Smooth muscle cell (in vitro differentiated cells): Measurements from ENCODE around the gene B4GALT6. TPM values are rescaled to one million over a fixed set of nuclear protein-coding genes. Genes with fewer than 3 reads are reported as not detected.

Experiments
- DNase-seq: peaks from one replicate; lab custom pipeline; 2025; ENCODE audit not compliant: unreplicated experiment; lab: John Stamatoyannopoulos, UW
- H2AFZ ChIP-seq: fragments of 200-600 bp; sonication (generic); 2 replicates; pipeline ENCODE4 v1.6.0; 2016; ENCODE audit warnings: antibody characterized with exemption, low read depth, mild to moderate bottlenecking
- H3F3A ChIP-seq: fragments of 200-600 bp; sonication (generic); 2 replicates; pipeline ENCODE4 v1.6.0; 2017; ENCODE audit warnings: antibody characterized with exemption, low read depth
- H3K27ac ChIP-seq: fragments of 200-600 bp; sonication (generic); 2 replicates; pipeline ENCODE4 v1.5.1; 2016; ENCODE audit warnings: low read depth, mild to moderate bottlenecking
- H3K27me3 ChIP-seq: fragments of 200-600 bp; sonication (generic); 2 replicates; pipeline ENCODE4 v1.6.1; 2016; ENCODE audit warnings: low read depth, mild to moderate bottlenecking
- H3K36me3 ChIP-seq: fragments of 200-600 bp; sonication (generic); 2 replicates; pipeline ENCODE4 v1.5.1; 2016; ENCODE audit warnings: low read depth
- H3K4me1 ChIP-seq: fragments of 200-600 bp; sonication (generic); 2 replicates; pipeline ENCODE4 v1.5.1; 2016; ENCODE audit warnings: low read depth
- H3K4me2 ChIP-seq: fragments of 200-600 bp; sonication (generic); 2 replicates; pipeline ENCODE4 v1.6.0; 2016; ENCODE audit warnings: mild to moderate bottlenecking
- H3K4me3 ChIP-seq: fragments of 200-600 bp; sonication (generic); 2 replicates; pipeline ENCODE4 v1.5.1; 2016; ENCODE audit warnings: mild to moderate bottlenecking
- H3K79me2 ChIP-seq: fragments of 200-600 bp; sonication (generic); 2 replicates; pipeline ENCODE4 v1.6.0; 2016; ENCODE audit warnings: low read depth, mild to moderate bottlenecking
- H3K9ac ChIP-seq: fragments of 200-600 bp; sonication (generic); 2 replicates; pipeline ENCODE4 v1.6.0; 2016; ENCODE audit warnings: low read depth
- H3K9me3 ChIP-seq: fragments of 200-600 bp; sonication (generic); replicated peaks from 2 replicates; pipeline ENCODE4 v1.5.1; 2016; ENCODE audit warnings: low read depth
- H4K20me1 ChIP-seq: fragments of 200-600 bp; sonication (generic); 2 replicates; pipeline ENCODE4 v1.6.0; 2016; ENCODE audit warnings: low read depth
- WGBS: methylation state at CpG from one replicate; pipeline ENCODE4 v1.1.7; 2016; ENCODE audit warnings: low lambda C conversion rate; 5-methylcytosine and 5-hydroxymethylcytosine counted together
- polyA plus RNA-seq: library from polyadenylated mRNA; unstranded; fragments of >200 nt; fragmentation: Nextera tagmentation; extraction: Ambion mirVana; gene quantifications from 2 replicates; pipeline ENCODE4 v1.2.1, GENCODE V29; 2016
- total RNA-seq: library from RNA; depleted of rRNA; stranded (reverse); fragments of >200 nt; gene quantifications from 2 replicates; pipeline ENCODE4 v1.2.3, GENCODE V29; 2014
- TF ChIP-seq, protein P1 (sequence below): fragments of 200-600 bp; sonication (generic); IDR thresholded peaks from 2 replicates; pipeline ENCODE4 v1.5.1; 2017; ENCODE audit warnings: borderline replicate concordance, mild to moderate bottlenecking, antibody characterized with exemption; ENCODE audit not compliant: insufficient read depth, poor library complexity, severe bottlenecking

The B4GALT6 gene
- total and polyA plus RNA-seq, 2 experiments from 2014 or later = 4.0 to 15.1 TPM

DNA sequence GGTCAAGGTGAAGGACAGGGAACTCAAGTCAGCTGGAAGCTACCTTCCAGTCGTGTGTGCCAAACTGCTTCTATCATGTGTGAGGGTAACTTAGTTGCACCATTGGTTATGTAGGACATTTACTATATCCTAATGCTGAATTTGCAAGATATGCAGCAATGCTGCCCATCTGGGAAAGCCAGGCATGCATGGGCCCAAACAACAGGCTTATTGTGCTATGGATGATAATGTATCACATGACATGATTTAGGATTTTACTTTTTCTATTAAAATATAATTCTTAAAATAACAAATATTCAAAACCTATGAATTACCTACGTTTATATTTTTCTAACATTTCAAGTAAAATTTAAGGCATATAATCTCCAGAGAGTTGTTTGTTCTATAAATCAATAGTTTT, 35.9 kb downstream of the B4GALT6 start:
- no peaks in the 10 kb centered on the region for H3K36me3 ChIP-seq
- peaks cover 7% of the 10 kb centered on the region for H3F3A ChIP-seq
- no peak overlapping the region for H3K4me3 ChIP-seq
- no peaks in the 10 kb centered on the region for H3K79me2 ChIP-seq
- peak overlapping the region; percentile 66 for H3K4me2 ChIP-seq
- no peak overlapping the region for H3K9ac ChIP-seq
- H4K20me1 ChIP-seq = no peaks in the 10 kb centered on the region
- H3K27ac ChIP-seq = peak overlapping the region; percentile 60
- 81% methylated on average over 2 of the region's 2 CpGs for WGBS
- H3K27me3 ChIP-seq = no peaks in the 10 kb centered on the region
- no peak for DNase-seq
- TF ChIP-seq, protein P1, sequence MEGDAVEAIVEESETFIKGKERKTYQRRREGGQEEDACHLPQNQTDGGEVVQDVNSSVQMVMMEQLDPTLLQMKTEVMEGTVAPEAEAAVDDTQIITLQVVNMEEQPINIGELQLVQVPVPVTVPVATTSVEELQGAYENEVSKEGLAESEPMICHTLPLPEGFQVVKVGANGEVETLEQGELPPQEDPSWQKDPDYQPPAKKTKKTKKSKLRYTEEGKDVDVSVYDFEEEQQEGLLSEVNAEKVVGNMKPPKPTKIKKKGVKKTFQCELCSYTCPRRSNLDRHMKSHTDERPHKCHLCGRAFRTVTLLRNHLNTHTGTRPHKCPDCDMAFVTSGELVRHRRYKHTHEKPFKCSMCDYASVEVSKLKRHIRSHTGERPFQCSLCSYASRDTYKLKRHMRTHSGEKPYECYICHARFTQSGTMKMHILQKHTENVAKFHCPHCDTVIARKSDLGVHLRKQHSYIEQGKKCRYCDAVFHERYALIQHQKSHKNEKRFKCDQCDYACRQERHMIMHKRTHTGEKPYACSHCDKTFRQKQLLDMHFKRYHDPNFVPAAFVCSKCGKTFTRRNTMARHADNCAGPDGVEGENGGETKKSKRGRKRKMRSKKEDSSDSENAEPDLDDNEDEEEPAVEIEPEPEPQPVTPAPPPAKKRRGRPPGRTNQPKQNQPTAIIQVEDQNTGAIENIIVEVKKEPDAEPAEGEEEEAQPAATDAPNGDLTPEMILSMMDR = no peak
- no peaks in the 10 kb centered on the region for H3K9me3 ChIP-seq
- peaks cover 12% of the 10 kb centered on the region for H3K4me1 ChIP-seq
- no peak overlapping the region for H2AFZ ChIP-seq

DNA sequence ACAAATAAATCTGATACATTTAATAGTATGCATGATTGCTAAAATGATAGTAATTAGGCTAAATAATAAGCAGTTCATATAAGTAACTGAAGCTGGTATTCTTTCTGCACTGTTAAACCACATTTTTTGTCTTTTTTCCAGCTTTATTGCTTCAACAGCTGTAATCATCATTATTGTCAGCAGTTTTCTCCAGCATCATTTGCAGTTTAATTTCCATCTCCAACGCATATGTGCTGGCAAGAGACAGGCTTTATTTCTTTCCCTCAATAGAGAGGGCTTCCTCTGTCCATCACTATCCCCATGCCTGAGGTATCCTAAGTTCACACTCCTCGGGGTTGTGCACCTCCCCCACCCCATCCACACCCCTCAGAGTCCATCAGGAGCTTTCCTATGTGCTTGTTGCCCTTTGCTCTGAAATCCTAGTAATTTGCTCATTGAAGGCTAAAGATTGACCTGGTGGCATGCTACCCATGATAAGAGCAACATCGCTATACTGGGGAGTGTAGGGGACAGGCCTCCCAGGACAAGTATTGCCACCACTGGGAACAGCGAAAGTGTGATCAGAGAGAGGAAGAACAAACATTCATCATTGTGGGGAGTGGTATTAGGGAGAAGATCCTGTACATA, 37.1 kb downstream of the B4GALT6 start:
- H3K9ac ChIP-seq = no peak overlapping the region
- 77% methylated on average over 4 of the region's 4 CpGs for WGBS
- no peak overlapping the region for H3K4me3 ChIP-seq
- DNase-seq = no peak
- H3F3A ChIP-seq = peaks cover 7% of the 10 kb centered on the region
- no peak overlapping the region for H2AFZ ChIP-seq
- H3K36me3 ChIP-seq = no peaks in the 10 kb centered on the region
- H3K79me2 ChIP-seq = no peaks in the 10 kb centered on the region
- H3K27ac ChIP-seq = peak overlapping the region; percentile 46
- H3K9me3 ChIP-seq = no peaks in the 10 kb centered on the region
- peak overlapping the region; percentile 50 for H3K4me2 ChIP-seq
- TF ChIP-seq, protein P1 = no peak
- H4K20me1 ChIP-seq = no peaks in the 10 kb centered on the region
- H3K27me3 ChIP-seq = no peaks in the 10 kb centered on the region
- peaks cover 12% of the 10 kb centered on the region for H3K4me1 ChIP-seq

DNA sequence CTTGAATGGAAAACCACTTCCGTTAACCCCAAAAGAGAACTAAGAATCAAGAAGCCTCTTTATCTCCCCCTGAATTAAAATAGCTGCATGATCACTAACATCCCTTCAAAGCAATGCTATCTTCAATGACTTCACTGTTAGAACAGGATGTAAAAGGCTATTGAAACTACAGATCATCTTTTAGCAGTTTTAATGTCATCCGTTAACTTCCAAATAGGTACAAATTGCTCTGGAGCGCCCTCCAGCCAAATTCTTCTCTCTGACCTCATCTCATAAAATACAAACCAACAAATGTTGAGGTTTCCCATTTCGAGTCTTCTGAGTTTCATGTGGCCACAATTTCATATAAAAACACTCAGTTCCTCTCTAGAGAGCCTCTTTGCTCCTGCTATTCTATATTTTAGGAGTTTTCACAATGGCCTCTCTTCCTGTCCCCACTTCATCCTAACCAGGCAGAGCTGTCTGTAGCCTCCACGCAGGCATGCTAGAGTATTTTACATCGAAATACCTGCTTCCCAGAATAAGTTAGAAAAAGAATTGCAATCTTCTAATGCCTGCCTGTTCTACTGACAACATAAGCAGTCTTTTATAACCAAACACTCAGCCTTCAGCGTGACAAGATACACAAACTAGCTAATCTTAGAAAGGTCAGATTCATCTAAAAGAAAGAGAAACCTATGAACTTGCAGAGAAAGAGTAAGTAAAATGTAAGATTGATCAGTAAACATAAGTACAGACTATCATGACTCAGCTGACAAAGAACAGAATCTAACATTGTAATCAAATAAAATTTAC, 37.9 kb downstream of the B4GALT6 start:
- peaks cover 12% of the 10 kb centered on the region for H3K4me1 ChIP-seq
- H3K4me3 ChIP-seq = no peak overlapping the region
- no peaks in the 10 kb centered on the region for H3K9me3 ChIP-seq
- no peak overlapping the region for H3K9ac ChIP-seq
- no peaks in the 10 kb centered on the region for H3K36me3 ChIP-seq
- peak overlapping the region; percentile 50 for H3K4me2 ChIP-seq
- H2AFZ ChIP-seq = no peak overlapping the region
- no peaks in the 10 kb centered on the region for H3K27me3 ChIP-seq
- no peaks in the 10 kb centered on the region for H3K79me2 ChIP-seq
- peak overlapping the region; percentile 46 for H3K27ac ChIP-seq
- 47% methylated on average over 7 of the region's 7 CpGs for WGBS
- H4K20me1 ChIP-seq = no peaks in the 10 kb centered on the region
- peaks cover 7% of the 10 kb centered on the region for H3F3A ChIP-seq
- no peak for DNase-seq
- TF ChIP-seq, protein P1 = no peak
